Gastroesophageal sphincter (tissue), 3 donors: Measurements from ENCODE around the gene RTN4R.

Source experiments
- POLR2A ChIP-seq, 2 donors: fragments of 450-650 bp; IDR thresholded peaks; one replicate each; pipeline ENCODE4 v1.6.1; 2017; ENCODE audit warnings: antibody characterized with exemption in 2 of 2, mild to moderate bottlenecking in 2 of 2, moderate library complexity in 1 of 2
- POLR2AphosphoS5 ChIP-seq: sonication (generic); formaldehyde crosslinking; IDR thresholded peaks from one replicate; pipeline ENCODE4 v1.6.1; 2017; ENCODE audit warnings: antibody characterized with exemption
- TF ChIP-seq, protein P1 (sequence below), 4 experiments: fragments of 200-600 bp in 2 of 4; fragments of 450-650 bp in 2 of 4; sonication (generic) in 1 of 4; IDR thresholded peaks; one replicate each; pipeline ENCODE4 v1.5.1; 2017 to 2019; ENCODE audit warnings: antibody characterized with exemption in 4 of 4, mild to moderate bottlenecking in 2 of 4, moderate library complexity in 2 of 4

- no peak for TF ChIP-seq POLR2AphosphoS5
- TF ChIP-seq, protein P1, sequence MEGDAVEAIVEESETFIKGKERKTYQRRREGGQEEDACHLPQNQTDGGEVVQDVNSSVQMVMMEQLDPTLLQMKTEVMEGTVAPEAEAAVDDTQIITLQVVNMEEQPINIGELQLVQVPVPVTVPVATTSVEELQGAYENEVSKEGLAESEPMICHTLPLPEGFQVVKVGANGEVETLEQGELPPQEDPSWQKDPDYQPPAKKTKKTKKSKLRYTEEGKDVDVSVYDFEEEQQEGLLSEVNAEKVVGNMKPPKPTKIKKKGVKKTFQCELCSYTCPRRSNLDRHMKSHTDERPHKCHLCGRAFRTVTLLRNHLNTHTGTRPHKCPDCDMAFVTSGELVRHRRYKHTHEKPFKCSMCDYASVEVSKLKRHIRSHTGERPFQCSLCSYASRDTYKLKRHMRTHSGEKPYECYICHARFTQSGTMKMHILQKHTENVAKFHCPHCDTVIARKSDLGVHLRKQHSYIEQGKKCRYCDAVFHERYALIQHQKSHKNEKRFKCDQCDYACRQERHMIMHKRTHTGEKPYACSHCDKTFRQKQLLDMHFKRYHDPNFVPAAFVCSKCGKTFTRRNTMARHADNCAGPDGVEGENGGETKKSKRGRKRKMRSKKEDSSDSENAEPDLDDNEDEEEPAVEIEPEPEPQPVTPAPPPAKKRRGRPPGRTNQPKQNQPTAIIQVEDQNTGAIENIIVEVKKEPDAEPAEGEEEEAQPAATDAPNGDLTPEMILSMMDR (IDR thresholded peaks at IDR 0.05) = no peak
- TF ChIP-seq POLR2A (IDR thresholded peaks at IDR 0.05) = no peak
These were observed 29.4 kb upstream of the RTN4R start for GRCh38 chr22:20297414-20298109.
